Lower leg skin (tissue), 4 donors: ENCODE data around the gene ETHE1. TPM values are rescaled to one million over a fixed set of nuclear protein-coding genes. Genes with fewer than 3 reads are reported as not detected.

Experiments
- DNase-seq, 2 donors: peaks; one replicate each; pipeline ENCODE4 v3.0.0-alpha.2; 2019; ENCODE audit warnings: low spot score in 2 of 2
- H3K4me3 ChIP-seq: fragments of 200-600 bp; sonication (generic); 2 replicates; pipeline ENCODE4 v1.5.1; 2017; ENCODE audit warnings: mild to moderate bottlenecking, low read depth; ENCODE audit not compliant: poor library complexity, severe bottlenecking
- POLR2A ChIP-seq, 2 donors: fragments of 450-650 bp; IDR thresholded peaks; one replicate each; pipeline ENCODE4 v1.6.1; 2016 to 2017; ENCODE audit warnings: antibody characterized with exemption in 2 of 2, mild to moderate bottlenecking in 1 of 2, moderate library complexity in 1 of 2
- WGBS, 2 donors: methylation state at CpG; one replicate each; pipeline ENCODE4 v1.1.5; 2018; 5-methylcytosine and 5-hydroxymethylcytosine counted together
- intact Hi-C: fragments of 100-400 bp; cut with DNase I; formaldehyde crosslinking; loops from one replicate; pipeline ENCODE4 v1.15.0; 2023; ENCODE audit warnings: low total_unique reads
- total RNA-seq, 4 donors: library from RNA; depleted of rRNA; stranded (reverse); fragments of >200 nt; gene quantifications; one replicate each; pipeline ENCODE4 v1.1.0, GENCODE V29; 2016
- TF ChIP-seq, protein P1 (sequence below), 3 donors: fragments of 450-650 bp; IDR thresholded peaks; one replicate each; pipeline ENCODE4 v1.5.1; 2016; ENCODE audit warnings: antibody characterized with exemption in 3 of 3, mild to moderate bottlenecking in 3 of 3, moderate library complexity in 2 of 3

Gene ETHE1
- total RNA-seq, 4 donors from 2014 or later: 63.4 to 79.3 (median 72.8) TPM

DNA sequence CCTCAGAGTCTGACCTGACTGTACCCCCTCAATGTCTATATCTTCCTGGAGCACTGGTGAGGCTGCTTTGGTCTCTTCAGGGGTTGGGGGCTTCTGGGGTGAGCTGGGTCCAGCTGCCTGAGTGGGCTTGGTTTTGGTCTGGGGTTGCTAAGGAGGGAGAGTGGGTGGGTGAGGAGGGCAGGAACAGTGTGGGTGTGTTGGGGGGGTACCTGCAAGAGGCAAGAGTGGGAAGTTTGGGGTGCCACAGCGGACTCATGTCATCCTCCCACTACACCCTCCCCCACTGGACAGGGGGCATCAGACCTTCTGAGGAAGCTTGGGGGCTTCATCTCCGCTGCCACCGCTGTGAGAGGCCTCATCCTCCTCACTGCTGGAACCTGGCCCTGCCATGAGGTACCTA is 19.6 kb upstream of the ETHE1 start:
- no peak overlapping the region for H3K4me3 ChIP-seq
- no peak for DNase-seq
- intact Hi-C loops: no loop called here
- no peak for TF ChIP-seq POLR2A (IDR thresholded peaks at IDR 0.05)
- TF ChIP-seq, protein P1, sequence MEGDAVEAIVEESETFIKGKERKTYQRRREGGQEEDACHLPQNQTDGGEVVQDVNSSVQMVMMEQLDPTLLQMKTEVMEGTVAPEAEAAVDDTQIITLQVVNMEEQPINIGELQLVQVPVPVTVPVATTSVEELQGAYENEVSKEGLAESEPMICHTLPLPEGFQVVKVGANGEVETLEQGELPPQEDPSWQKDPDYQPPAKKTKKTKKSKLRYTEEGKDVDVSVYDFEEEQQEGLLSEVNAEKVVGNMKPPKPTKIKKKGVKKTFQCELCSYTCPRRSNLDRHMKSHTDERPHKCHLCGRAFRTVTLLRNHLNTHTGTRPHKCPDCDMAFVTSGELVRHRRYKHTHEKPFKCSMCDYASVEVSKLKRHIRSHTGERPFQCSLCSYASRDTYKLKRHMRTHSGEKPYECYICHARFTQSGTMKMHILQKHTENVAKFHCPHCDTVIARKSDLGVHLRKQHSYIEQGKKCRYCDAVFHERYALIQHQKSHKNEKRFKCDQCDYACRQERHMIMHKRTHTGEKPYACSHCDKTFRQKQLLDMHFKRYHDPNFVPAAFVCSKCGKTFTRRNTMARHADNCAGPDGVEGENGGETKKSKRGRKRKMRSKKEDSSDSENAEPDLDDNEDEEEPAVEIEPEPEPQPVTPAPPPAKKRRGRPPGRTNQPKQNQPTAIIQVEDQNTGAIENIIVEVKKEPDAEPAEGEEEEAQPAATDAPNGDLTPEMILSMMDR (IDR thresholded peaks at IDR 0.05): no peak
- WGBS, 2 donors: 94 to 97% methylated on average over 2 to 3 of the region's 3 CpGs

DNA sequence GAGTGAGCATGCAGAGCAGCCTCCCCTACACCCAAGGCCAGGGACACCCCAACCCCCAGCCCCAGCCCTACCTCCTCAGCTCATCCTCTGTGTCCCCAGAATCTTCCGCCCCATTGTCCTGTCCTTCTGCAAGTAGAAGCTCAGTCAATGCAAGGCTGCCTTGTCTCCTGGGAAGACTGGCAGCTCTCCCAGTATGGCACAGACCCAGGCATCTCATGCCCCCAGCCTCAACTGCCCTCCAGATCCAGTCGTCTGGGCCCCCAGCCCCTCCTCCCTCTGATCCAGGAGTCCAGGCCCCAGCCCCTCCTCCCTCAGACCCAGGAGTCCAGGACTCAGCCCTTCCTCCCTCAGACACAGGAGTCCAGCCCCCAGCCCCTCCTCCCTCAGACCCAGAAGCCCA is 19.0 kb upstream of the ETHE1 start:
- TF ChIP-seq, protein P1 (IDR thresholded peaks at IDR 0.05): no peak
- no peak for TF ChIP-seq POLR2A (IDR thresholded peaks at IDR 0.05)
- WGBS, 2 donors: 77 to 78% methylated on average over 2 of the region's 2 CpGs
- intact Hi-C loops: no loop called here

DNA sequence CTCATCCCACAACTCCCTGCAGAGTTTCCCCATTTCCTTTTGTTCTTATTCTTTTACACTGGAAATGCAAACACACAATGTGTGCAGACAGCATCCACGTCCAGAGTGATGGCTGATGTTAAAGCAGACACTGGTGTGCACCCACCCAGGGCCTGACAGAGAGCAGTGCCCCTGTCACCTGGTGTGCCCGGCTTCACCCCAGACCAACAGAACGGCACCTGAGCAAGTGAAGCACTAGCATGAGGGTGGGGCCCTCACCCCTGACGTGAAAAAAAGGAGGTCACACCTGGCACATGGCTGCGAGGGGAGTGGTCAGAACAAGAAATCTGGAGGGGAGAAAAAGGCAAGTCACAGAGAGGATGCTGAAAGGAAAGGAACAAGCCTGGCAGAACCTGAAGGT is 18.3 kb upstream of the ETHE1 start:
- no peak for DNase-seq
- 83 to 89% methylated on average over 5 of the region's 5 CpGs for WGBS, 2 donors
- intact Hi-C loops: no loop called here
- no peak for TF ChIP-seq POLR2A (IDR thresholded peaks at IDR 0.05)
- TF ChIP-seq, protein P1 (IDR thresholded peaks at IDR 0.05): no peak
- H3K4me3 ChIP-seq: no peak overlapping the region

More for the DNA sequence above, 19.0 kb upstream of the ETHE1 start:
- DNase-seq: no peak
- no peak overlapping the region for H3K4me3 ChIP-seq

DNA sequence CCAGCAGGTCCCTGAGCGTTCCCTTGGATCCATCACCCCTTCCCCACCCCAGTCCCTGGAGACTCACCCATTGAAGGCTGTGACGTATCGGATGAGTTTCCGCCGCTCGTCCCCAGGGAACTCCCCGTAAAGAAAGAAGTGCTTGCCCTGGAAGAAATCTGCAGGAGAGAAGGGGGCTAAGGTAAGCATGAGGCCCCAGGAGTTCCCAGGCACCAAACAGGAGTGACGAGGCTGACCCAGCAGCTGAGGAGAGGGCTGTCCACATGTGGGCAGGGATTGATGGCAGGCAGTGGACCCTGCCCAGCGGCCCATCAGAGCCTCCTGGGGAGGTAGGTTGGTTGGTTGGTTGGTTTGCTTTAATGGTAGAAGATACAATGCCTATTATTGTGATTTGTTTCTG is 17.1 kb upstream of the ETHE1 start:
- 92 to 97% methylated on average over 9 of the region's 9 CpGs for WGBS, 2 donors
- intact Hi-C loops: no loop called here
- no peak overlapping the region for H3K4me3 ChIP-seq
- no peak for DNase-seq
- TF ChIP-seq POLR2A (IDR thresholded peaks at IDR 0.05): no peak
- TF ChIP-seq, protein P1 (IDR thresholded peaks at IDR 0.05): no peak

DNA sequence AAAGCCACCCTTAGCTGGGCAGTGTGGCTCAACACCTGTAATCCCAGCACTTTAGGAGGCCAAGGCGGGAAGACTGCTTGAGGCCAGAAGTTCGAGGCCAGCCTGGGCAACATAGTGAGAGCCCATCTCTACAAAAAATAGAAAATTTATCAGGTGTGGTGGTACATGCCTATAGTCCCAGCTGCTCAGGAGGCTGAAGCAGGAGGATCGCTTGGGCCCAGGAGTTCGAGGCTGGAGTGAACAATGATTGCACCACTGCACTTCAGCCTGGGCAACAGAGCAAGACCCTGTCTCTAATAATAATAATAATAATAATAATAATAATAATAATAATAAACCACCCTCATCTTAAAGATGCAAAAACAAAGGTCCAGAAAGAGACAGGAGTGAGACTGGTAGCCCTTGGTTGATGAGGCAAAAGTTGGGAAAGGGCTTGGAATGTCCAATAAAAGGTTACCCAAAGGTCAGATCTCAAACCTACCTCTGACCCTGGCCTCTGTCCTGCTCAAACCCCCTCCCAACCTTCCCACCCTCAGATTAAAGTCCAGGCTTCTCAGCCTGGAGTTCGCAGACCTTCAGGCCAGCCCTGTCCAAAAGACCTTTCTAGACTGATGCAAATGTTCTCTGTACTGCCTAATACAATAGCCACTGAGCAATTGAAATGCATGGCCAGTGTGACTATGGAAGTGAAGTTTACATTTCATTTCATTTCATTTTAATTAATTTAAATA is 15.1 kb upstream of the ETHE1 start:
- no peak for DNase-seq
- no peak overlapping the region for H3K4me3 ChIP-seq
- TF ChIP-seq, protein P1 (IDR thresholded peaks at IDR 0.05): no peak
- TF ChIP-seq POLR2A (IDR thresholded peaks at IDR 0.05): no peak
- intact Hi-C loops: no loop called here
- WGBS, 2 donors: 94 to 98% methylated on average over 5 of the region's 5 CpGs

DNA sequence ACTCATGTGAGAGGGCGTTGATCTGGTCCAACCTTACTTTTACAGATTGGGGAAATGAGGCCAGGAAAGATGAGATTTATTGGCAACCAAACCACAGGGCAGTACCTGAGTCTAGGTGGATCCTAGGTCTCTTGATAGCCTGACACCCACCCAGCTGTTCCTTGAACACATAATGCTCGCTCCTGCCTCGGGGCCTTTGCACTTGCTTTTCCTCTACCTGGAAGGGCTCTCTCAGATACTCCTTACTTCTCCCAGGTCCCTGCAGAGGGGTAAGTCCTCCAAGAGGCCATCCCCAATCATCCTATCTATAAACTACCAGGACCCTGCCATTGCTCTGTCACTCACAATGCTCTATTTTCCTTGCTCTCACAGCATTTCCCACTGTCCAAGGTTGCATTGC is 13.4 kb upstream of the ETHE1 start:
- no peak for DNase-seq
- no peak overlapping the region for H3K4me3 ChIP-seq
- WGBS, 2 donors: 97 to 98% methylated on average over 3 of the region's 3 CpGs
- no peak for TF ChIP-seq POLR2A (IDR thresholded peaks at IDR 0.05)
- TF ChIP-seq, protein P1 (IDR thresholded peaks at IDR 0.05): no peak
- intact Hi-C loops: no loop called here
